ENCODE measurements around the gene CATSPERD. TPM values are rescaled to one million over a fixed set of nuclear protein-coding genes. Genes with fewer than 3 reads are reported as not detected.

CATSPERD gene
- total and polyA plus RNA-seq, 9 of the 15 experiments (the other 6 are each of a cell fraction or from before 2014, with no cell fraction given) = not detected

GRCh38 chr19:5827891-5828660 is 107.6 kb downstream of the CATSPERD start (continued):
- TF ChIP-seq TRIM25 (IDR thresholded peaks at IDR 0.05; ENCODE audit: borderline replicate concordance) = no peak
- TF ChIP-seq HSF4 (CRISPR knock-in tag; IDR thresholded peaks at IDR 0.05; ENCODE audit: borderline replicate concordance) = no peak
- no peak for TF ChIP-seq CAMTA2 (CRISPR knock-in tag; conservative IDR thresholded peaks at IDR 0.05)
- TF ChIP-seq STAT5B (CRISPR knock-in tag; IDR thresholded peaks at IDR 0.05) = no peak
- TF ChIP-seq ZKSCAN1 (IDR thresholded peaks at IDR 0.05; ENCODE audit: low read depth, low read length) = peak; percentile 8; the same call in 1 of the 2 replicates
- no peak for TF ChIP-seq MAFG (tag; conservative IDR thresholded peaks at IDR 0.05)
- TF ChIP-seq ZC3H4 (CRISPR knock-in tag; IDR thresholded peaks at IDR 0.05; ENCODE audit: borderline replicate concordance) = no peak; the same call in 1 of the 2 replicates
- no peak for TF ChIP-seq ZNF311 (CRISPR knock-in tag; IDR thresholded peaks at IDR 0.05)
- TF ChIP-seq ZFPM2 (CRISPR knock-in tag; IDR thresholded peaks at IDR 0.05) = no peak
- no peak for TF ChIP-seq PKNOX1 (IDR thresholded peaks at IDR 0.05)
- TF ChIP-seq NFE2 (IDR thresholded peaks at IDR 0.05; ENCODE audit: low read depth) = no peak
- TF ChIP-seq HDGF (IDR thresholded peaks at IDR 0.05) = no peak
- TF ChIP-seq ZNF584 (CRISPR knock-in tag; IDR thresholded peaks at IDR 0.05; ENCODE audit: low read depth) = no peak
- TF ChIP-seq MTF1 (CRISPR knock-in tag; IDR thresholded peaks at IDR 0.05; ENCODE audit: borderline replicate concordance) = no peak
- peak; percentile 79 for TF ChIP-seq ARID1B (IDR thresholded peaks at IDR 0.05)
- TF ChIP-seq XRCC4 (IDR thresholded peaks at IDR 0.05; ENCODE audit: extremely low read depth, insufficient read depth, insufficient read length) = no peak
- TF ChIP-seq SNAPC5 (CRISPR knock-in tag; IDR thresholded peaks at IDR 0.05) = no peak
- TF ChIP-seq NBN (IDR thresholded peaks at IDR 0.05; ENCODE audit: low read depth) = peak; percentile 77
- peak; percentile 95 for TF ChIP-seq DPF2 (IDR thresholded peaks at IDR 0.05)
- TF ChIP-seq ZNF143 (CRISPR knock-in tag; IDR thresholded peaks at IDR 0.05) = peak; percentile 56; the same call in 1 of the 2 replicates
- no peak for TF ChIP-seq TSC22D4 (tag; IDR thresholded peaks at IDR 0.05)
- TF ChIP-seq ZNF668 (CRISPR knock-in tag; IDR thresholded peaks at IDR 0.05) = no peak
- TF ChIP-seq ASH1L (IDR thresholded peaks at IDR 0.05; ENCODE audit: borderline replicate concordance, low read depth, partially characterized antibody) = no peak
- TF ChIP-seq MXI1 (IDR thresholded peaks at IDR 0.05; ENCODE audit: low read depth, low read length) = peak; percentile 82; the same call in 1 of the 2 replicates
- TF ChIP-seq ETV1 (tag; conservative IDR thresholded peaks at IDR 0.05; ENCODE audit: low read depth) = peak; percentile 28; the same call in 1 of the 2 replicates
- TF ChIP-seq MAFF (IDR thresholded peaks at IDR 0.05; ENCODE audit: low read length) = peak; percentile 68; the same call in 1 of the 2 replicates
- TF ChIP-seq TFAM (CRISPR knock-in tag; conservative IDR thresholded peaks at IDR 0.05) = no peak
- TF ChIP-seq SP2 (IDR thresholded peaks at IDR 0.05; ENCODE audit: extremely low read depth, low read depth, low read length, poor library complexity, severe bottlenecking) = no peak
- TF ChIP-seq SNIP1 (IDR thresholded peaks at IDR 0.05; ENCODE audit: low read depth) = no peak

Measured in K562 (cell line).